Epithelial cell of esophagus (primary cell): ENCODE results near the gene ENO2.

Experiments used
- DNase-seq: peaks from one replicate; pipeline ENCODE4 v3.0.0; 2010; ENCODE audit warnings: low read depth
- H3K4me3 ChIP-seq: 2 replicates; pipeline ENCODE4 v1.5.1; 2011; ENCODE audit warnings: mild to moderate bottlenecking, low read length, control low read depth
- CTCF ChIP-seq: IDR thresholded peaks from 2 replicates; pipeline ENCODE4 v1.5.1; 2011; ENCODE audit warnings: low read depth, mild to moderate bottlenecking, low read length, control low read depth, inconsistent platforms; ENCODE audit not compliant: insufficient read depth; ENCODE audit errors: missing control alignments

ENO2 gene

GRCh38 chr12:6941782-6942181 lies 27.4 kb downstream of the ENO2 start:
- no peak overlapping the region for H3K4me3 ChIP-seq
- TF ChIP-seq CTCF, result no peak
- no peak for DNase-seq

- TF ChIP-seq CTCF, result no peak
- no peak for DNase-seq
Measured at GRCh38 chr12:6942331-6942665, 27.9 kb downstream of the ENO2 start.

GRCh38 chr12:6943389-6943721 lies 29.0 kb downstream of the ENO2 start:
- TF ChIP-seq CTCF, result no peak
- H3K4me3 ChIP-seq, result peak overlapping the region; percentile 80
- peak; percentile 91 for DNase-seq

More at GRCh38 chr12:6942331-6942665, 27.9 kb downstream of the ENO2 start:
- no peak overlapping the region for H3K4me3 ChIP-seq

GRCh38 chr12:6943722-6944380 lies 29.5 kb downstream of the ENO2 start, which contains the start of the genes C12orf57 and RNU7-1:
C12orf57 (plus strand) TSS chr12:6944022; CDS start chr12:6944122, 100 bp downstream.
RNU7-1 (plus strand) TSS chr12:6943816.
- no peak for TF ChIP-seq CTCF
- DNase-seq, result peak; percentile 86
- H3K4me3 ChIP-seq, result peak within 1 kb of the TSS; percentile 80

- H3K4me3 ChIP-seq, result peak overlapping the region; percentile 80
- peak; percentile 84 for TF ChIP-seq CTCF
- peak; percentile 93 for DNase-seq
Measured at GRCh38 chr12:6944381-6945186, 30.2 kb downstream of the ENO2 start.

- no peak for DNase-seq
- TF ChIP-seq CTCF, result no peak
- peak overlapping the region; percentile 72 for H3K4me3 ChIP-seq
Measured at GRCh38 chr12:6945613-6946012, 31.2 kb downstream of the ENO2 start.
